ENCODE data around the gene TMEM117. TPM values are rescaled to one million over a fixed set of nuclear protein-coding genes. Genes with fewer than 3 reads are reported as not detected.

The TMEM117 gene
- total and polyA plus RNA-seq, 10 of the 15 experiments (the other 5 are each of a cell fraction or from before 2014, with no cell fraction given): 3.1 to 8.2 (median 6.1) TPM

GRCh38 chr12:43812057-43812456 is 23.8 kb upstream of the TMEM117 start:
- in situ Hi-C loops (cut with MboI): no loop called here
- no peaks in the 10 kb centered on the region for H3K4me1 ChIP-seq (ENCODE audit: control insufficient read depth, insufficient read depth, low read length)
- no peak for FAIRE-seq
- no TSS peak for BruUV-seq (replicated peaks)
- ChIA-PET SMC1A (ENCODE audit: uncharacterized antibody, unreplicated experiment) (no interaction called here), CTCF (no interaction called here), RAD21 (ENCODE audit: unreplicated experiment) (no interaction called here), POLR2A (no interaction called here)
- H3K9me3 ChIP-seq (replicated peaks; ENCODE audit: control insufficient read depth, insufficient read depth, low read length): no peaks in the 10 kb centered on the region
- no peak for ATAC-seq
- intact Hi-C loops (cut with micrococcal nuclease; ENCODE audit: unreplicated experiment): no loop called here
- H3K9ac ChIP-seq (ENCODE audit: control insufficient read depth, insufficient read depth, low read length): no peak overlapping the region
- 70% methylated on average over 2 of the region's 2 CpGs for WGBS (ENCODE audit: insufficient coverage, insufficient replicate concordance, low lambda C conversion rate, missing lambda C conversion rate)
- no peak overlapping the region for H3K4me3 ChIP-seq
- H4K20me1 ChIP-seq (ENCODE audit: control insufficient read depth, insufficient read depth): no peaks in the 10 kb centered on the region
- no peak overlapping the region for H3K4me2 ChIP-seq (ENCODE audit: control insufficient read depth, insufficient read depth)
- no peak for TF ChIP-seq CEBPB (IDR thresholded peaks at IDR 0.05; ENCODE audit: borderline replicate concordance in 1 of 2, low read depth in 2 of 2, low read length in 2 of 2)
- no peak overlapping the region for H2AFZ ChIP-seq (ENCODE audit: control insufficient read depth, low read depth, low read length)
- no peaks in the 10 kb centered on the region for H3K79me2 ChIP-seq (ENCODE audit: control insufficient read depth, insufficient read depth, low read length)
- H3K36me3 ChIP-seq (ENCODE audit: control insufficient read depth in 2 of 2, insufficient read depth in 2 of 2, low read length in 1 of 2): no peaks in the 10 kb centered on the region
- no peak overlapping the region for H3K27ac ChIP-seq (ENCODE audit: control insufficient read depth, insufficient read depth)
- no peak for DNase-seq (ENCODE audit: low read depth, low spot score)
- H3K27me3 ChIP-seq (replicated peaks in 1 of 2; ENCODE audit: control insufficient read depth in 2 of 2, insufficient read depth in 2 of 2, low read length in 1 of 2): no peaks in the 10 kb centered on the region

DNA sequence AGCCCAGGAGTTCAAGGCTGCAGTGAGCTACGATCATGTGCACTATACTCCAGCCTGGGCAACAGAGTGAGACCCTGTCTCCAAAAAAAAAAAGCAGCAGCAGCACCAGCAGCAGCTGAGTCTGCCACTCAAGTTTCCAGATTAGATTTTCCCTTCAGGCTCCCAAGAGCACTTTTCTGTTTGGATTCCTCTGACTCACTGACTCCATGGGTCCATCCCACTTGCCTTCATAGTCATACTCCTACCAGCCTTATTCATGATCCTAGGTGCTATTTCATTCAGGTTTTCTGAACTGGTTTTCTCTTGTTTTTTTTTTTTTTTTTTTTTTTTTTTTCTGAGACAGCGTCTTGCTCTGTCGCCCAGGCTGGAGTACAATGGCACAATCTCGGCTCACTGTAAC is 23.0 kb upstream of the TMEM117 start:
- Histone ChIP-seq H4K20me1 (ENCODE audit: control insufficient read depth, insufficient read depth) (no peaks in the 10 kb centered on the region), H3K27me3 (replicated peaks in 1 of 2; ENCODE audit: control insufficient read depth in 2 of 2, insufficient read depth in 2 of 2, low read length in 1 of 2) (no peaks in the 10 kb centered on the region), H3K4me2 (ENCODE audit: control insufficient read depth, insufficient read depth) (no peak overlapping the region), H3K27ac (ENCODE audit: control insufficient read depth, insufficient read depth) (no peak overlapping the region), H3K4me3 (no peak overlapping the region), H3K4me1 (ENCODE audit: control insufficient read depth, insufficient read depth, low read length) (no peaks in the 10 kb centered on the region), H3K36me3 (ENCODE audit: control insufficient read depth in 2 of 2, insufficient read depth in 2 of 2, low read length in 1 of 2) (no peaks in the 10 kb centered on the region), H3K9ac (ENCODE audit: control insufficient read depth, insufficient read depth, low read length) (no peak overlapping the region), H2AFZ (ENCODE audit: control insufficient read depth, low read depth, low read length) (no peak overlapping the region), H3K79me2 (ENCODE audit: control insufficient read depth, insufficient read depth, low read length) (no peaks in the 10 kb centered on the region), H3K9me3 (replicated peaks; ENCODE audit: control insufficient read depth, insufficient read depth, low read length) (no peaks in the 10 kb centered on the region)
- CTCF ChIA-PET: interaction anchor here (1.0 kb wide), 1 partner anchor 18 kb away, joined by 4 read pairs; no protein-coding TSS in a partner anchor
- in situ Hi-C loops (cut with MboI) (no loop called here), intact Hi-C loops (cut with micrococcal nuclease; ENCODE audit: unreplicated experiment) (no loop called here)
- WGBS (ENCODE audit: insufficient coverage, insufficient replicate concordance, low lambda C conversion rate, missing lambda C conversion rate): 0% methylated on average over 1 of the region's 4 CpGs
- SMC1A ChIA-PET (ENCODE audit: uncharacterized antibody, unreplicated experiment): interaction anchor here (2.4 kb wide), 1 partner anchor 8 kb away, joined by 6 read pairs; no protein-coding TSS in a partner anchor
- no peak for FAIRE-seq
- DNase-seq (ENCODE audit: low read depth, low spot score): no peak
- POLR2A ChIA-PET: interaction anchor here (0.9 kb wide), 1 partner anchor 8 kb away, joined by 4 read pairs; no protein-coding TSS in a partner anchor
- RAD21 ChIA-PET (ENCODE audit: unreplicated experiment): interaction anchor here (1.3 kb wide), 1 partner anchor 70 kb away, joined by 5 read pairs; no protein-coding TSS in a partner anchor
- no peak for ATAC-seq
- BruUV-seq (replicated peaks): no TSS peak
- TF ChIP-seq IKZF1 (conservative IDR thresholded peaks at IDR 0.05) (no peak), SMARCA5 (IDR thresholded peaks at IDR 0.05) (no peak), POLR2AphosphoS2 (IDR thresholded peaks at IDR 0.05; ENCODE audit: low read depth, low read length) (no peak), SPI1 (IDR thresholded peaks at IDR 0.05; ENCODE audit: borderline replicate concordance, insufficient read depth, low read depth, low read length) (no peak), MTA3 (IDR thresholded peaks at IDR 0.05; ENCODE audit: borderline replicate concordance, low read length) (no peak), RELB (IDR thresholded peaks at IDR 0.05; ENCODE audit: low read depth) (no peak), HCFC1 (IDR thresholded peaks at IDR 0.05; ENCODE audit: low read length) (no peak), CTCF (IDR thresholded peaks at IDR 0.05 in 2 of 3, conservative IDR thresholded peaks at IDR 0.05 in 1 of 3; ENCODE audit: control insufficient read depth in 2 of 3, extremely low read depth in 1 of 3, insufficient read depth in 1 of 3, low read depth in 3 of 3, low read length in 3 of 3) (no peak), KLF5 (IDR thresholded peaks at IDR 0.05; ENCODE audit: partially characterized antibody) (no peak), TCF3 (IDR thresholded peaks at IDR 0.05; ENCODE audit: borderline replicate concordance, insufficient read depth, low read depth, low read length) (no peak), NFXL1 (IDR thresholded peaks at IDR 0.05; ENCODE audit: borderline replicate concordance) (no peak)
- TF ChIP-seq, protein P1, sequence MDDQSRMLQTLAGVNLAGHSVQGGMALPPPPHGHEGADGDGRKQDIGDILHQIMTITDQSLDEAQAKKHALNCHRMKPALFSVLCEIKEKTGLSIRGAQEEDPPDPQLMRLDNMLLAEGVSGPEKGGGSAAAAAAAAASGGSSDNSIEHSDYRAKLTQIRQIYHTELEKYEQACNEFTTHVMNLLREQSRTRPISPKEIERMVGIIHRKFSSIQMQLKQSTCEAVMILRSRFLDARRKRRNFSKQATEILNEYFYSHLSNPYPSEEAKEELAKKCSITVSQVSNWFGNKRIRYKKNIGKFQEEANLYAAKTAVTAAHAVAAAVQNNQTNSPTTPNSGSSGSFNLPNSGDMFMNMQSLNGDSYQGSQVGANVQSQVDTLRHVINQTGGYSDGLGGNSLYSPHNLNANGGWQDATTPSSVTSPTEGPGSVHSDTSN (IDR thresholded peaks at IDR 0.05; ENCODE audit: insufficient replicate concordance, low read depth, low read length): no peak
